Brain microvascular endothelial cell (primary cell): Measurements from ENCODE around the gene MARCHF11.

Source experiments
- DNase-seq: peaks from one replicate; pipeline ENCODE4 v3.0.0-alpha.2; 2020
- H3K27ac ChIP-seq: fragments of 250-450 bp; sonication (Bioruptor Pico); 2 replicates; pipeline ENCODE4 v1.5.1; 2020; ENCODE audit warnings: mild to moderate bottlenecking, moderate library complexity
- H3K27me3 ChIP-seq: fragments of 250-450 bp; sonication (Bioruptor Pico); replicated peaks from 2 replicates; pipeline ENCODE4 v1.5.1; 2020; ENCODE audit warnings: mild to moderate bottlenecking
- H3K36me3 ChIP-seq: fragments of 250-450 bp; sonication (Bioruptor Pico); replicated peaks from 2 replicates; pipeline ENCODE4 v1.5.1; 2020; ENCODE audit warnings: mild to moderate bottlenecking
- H3K4me3 ChIP-seq: 2 replicates; pipeline ENCODE4 v1.5.1; 2011; ENCODE audit warnings: low read depth, mild to moderate bottlenecking, control low read depth, low read length, moderate library complexity
- CTCF ChIP-seq: IDR thresholded peaks from 2 replicates; pipeline ENCODE4 v1.5.1; 2011; ENCODE audit warnings: low read depth, mild to moderate bottlenecking, moderate library complexity, low read length, control low read depth, inconsistent platforms; ENCODE audit errors: missing control alignments
- in situ Hi-C: cut with HindIII; loops from 2 replicates; pipeline ENCODE4 v1.10.0; 2017; ENCODE audit warnings: low sequenced_read_pairs, low pct_ligation_motif_present

MARCHF11 gene

GRCh38 chr5:16066320-16066719 is 113.3 kb downstream of the MARCHF11 start:
- TF ChIP-seq CTCF: no peak
- no peaks in the 10 kb centered on the region for H3K27me3 ChIP-seq
- DNase-seq: no peak
- no peak overlapping the region for H3K27ac ChIP-seq
- H3K36me3 ChIP-seq: no peaks in the 10 kb centered on the region
- in situ Hi-C loops: no loop called here
- H3K4me3 ChIP-seq: no peak overlapping the region

GRCh38 chr5:16065831-16066230 is 113.8 kb downstream of the MARCHF11 start:
- TF ChIP-seq CTCF: no peak
- no peaks in the 10 kb centered on the region for H3K27me3 ChIP-seq
- H3K4me3 ChIP-seq: no peak overlapping the region
- no peak for DNase-seq
- in situ Hi-C loops: no loop called here
- no peaks in the 10 kb centered on the region for H3K36me3 ChIP-seq
- no peak overlapping the region for H3K27ac ChIP-seq

- in situ Hi-C loops: no loop called here
- Histone ChIP-seq H3K4me3 (no peak overlapping the region), H3K27me3 (no peaks in the 10 kb centered on the region), H3K36me3 (no peaks in the 10 kb centered on the region), H3K27ac (no peak overlapping the region)
- no peak for TF ChIP-seq CTCF
- DNase-seq: no peak
Measured at GRCh38 chr5:16064135-16064893, 115.3 kb downstream of the MARCHF11 start.

- no peak for TF ChIP-seq CTCF
- no peaks in the 10 kb centered on the region for H3K27me3 ChIP-seq
- H3K27ac ChIP-seq: no peak overlapping the region
- H3K36me3 ChIP-seq: no peaks in the 10 kb centered on the region
- in situ Hi-C loops: no loop called here
- H3K4me3 ChIP-seq: no peak overlapping the region
- no peak for DNase-seq
Measured at GRCh38 chr5:16061163-16061562, 118.4 kb downstream of the MARCHF11 start.

GRCh38 chr5:16057277-16057676 is 122.3 kb downstream of the MARCHF11 start:
- no peak overlapping the region for H3K4me3 ChIP-seq
- DNase-seq: peak; percentile 2
- no peaks in the 10 kb centered on the region for H3K27me3 ChIP-seq
- H3K27ac ChIP-seq: no peak overlapping the region
- H3K36me3 ChIP-seq: no peaks in the 10 kb centered on the region
- TF ChIP-seq CTCF: no peak
- in situ Hi-C loops: no loop called here

- in situ Hi-C loops: no loop called here
Measured at GRCh38 chr5:16051246-16051755, 128.3 kb downstream of the MARCHF11 start.

More at GRCh38 chr5:16051246-16051755, 128.3 kb downstream of the MARCHF11 start:
- H3K27ac ChIP-seq: no peak overlapping the region
- no peak overlapping the region for H3K4me3 ChIP-seq
- no peak for TF ChIP-seq CTCF
- H3K36me3 ChIP-seq: no peaks in the 10 kb centered on the region
- H3K27me3 ChIP-seq: no peaks in the 10 kb centered on the region
- peak; percentile 14 for DNase-seq
